ENCODE results near the gene TTI1. TPM values are rescaled to one million over a fixed set of nuclear protein-coding genes. Genes with fewer than 3 reads are reported as not detected.

The TTI1 gene
- total RNA-seq, 1 experiment from 2014 or later: 37.4 TPM

DNA sequence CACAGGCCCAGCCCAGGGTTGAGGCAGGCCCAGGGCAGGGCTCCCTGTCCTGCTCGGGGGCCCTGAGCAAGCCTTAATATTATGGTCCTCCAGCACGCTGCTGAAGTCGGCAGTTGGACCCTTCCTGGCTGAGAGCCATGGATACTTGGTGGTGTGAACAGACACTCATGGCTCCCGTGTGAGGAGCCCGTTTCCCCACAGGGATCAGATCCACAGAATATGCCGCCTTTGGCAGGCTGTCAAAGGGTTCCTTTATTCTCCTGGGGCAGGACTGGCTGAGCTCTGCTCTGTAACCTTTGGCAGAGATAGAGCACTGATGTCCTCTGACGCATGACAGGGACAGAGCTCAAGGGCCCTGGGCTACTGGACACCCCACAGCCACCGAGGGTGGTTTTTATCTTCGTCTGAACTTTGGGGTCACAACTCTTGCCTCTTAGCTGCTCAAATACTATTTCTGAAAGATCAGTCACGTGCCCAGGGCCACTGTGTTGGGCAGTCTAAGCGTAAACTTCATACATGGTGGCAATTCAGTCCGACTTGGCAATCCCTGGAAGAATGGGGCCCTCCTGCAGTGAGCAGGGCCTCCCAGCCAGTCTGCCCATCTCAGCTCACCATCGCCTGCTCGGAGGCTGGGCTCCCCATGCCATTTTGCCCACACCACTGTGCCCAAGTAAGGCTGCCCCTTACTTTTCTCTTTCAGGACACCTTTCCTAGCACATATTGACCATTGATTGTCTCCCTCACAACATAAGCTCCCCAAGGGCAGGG lies 49.1 kb downstream of the TTI1 start:
- Histone ChIP-seq H2AK5ac (ENCODE audit: insufficient read length, low read length) (no peak overlapping the region), H3T11ph (ENCODE audit: low read length) (no peak overlapping the region), H3K9ac (ENCODE audit: extremely low read depth, insufficient read length, low read length) (no peak overlapping the region), H2BK15ac (ENCODE audit: low read depth, low read length) (no peak overlapping the region), H2BK20ac (ENCODE audit: low read depth, low read length, poor library complexity, severe bottlenecking) (no peak overlapping the region), H3K4me2 (ENCODE audit: insufficient read depth, insufficient read length, low read length) (no peak overlapping the region), H3K18ac (ENCODE audit: insufficient read length, low read depth, low read length) (no peak overlapping the region), H3K79me2 (ENCODE audit: insufficient read depth, low read length) (no peaks in the 10 kb centered on the region), H2BK120ac (ENCODE audit: low read depth, low read length, poor library complexity, severe bottlenecking) (no peak overlapping the region), H4K20me1 (ENCODE audit: control insufficient read depth, insufficient read depth, insufficient read length) (no peaks in the 10 kb centered on the region), H3K14ac (ENCODE audit: insufficient read depth, low read length) (no peak overlapping the region), H3K27ac (ENCODE audit: insufficient read length, low read depth, low read length) (no peak overlapping the region), H3K4me1 (ENCODE audit: insufficient read depth, low read length) (no peaks in the 10 kb centered on the region), H3K23me2 (ENCODE audit: insufficient read length, low read depth, low read length, poor library complexity, severe bottlenecking) (no peaks in the 10 kb centered on the region), H4K91ac (ENCODE audit: insufficient read length, low read depth, low read length) (no peak overlapping the region), H3K9me3 (ENCODE audit: control insufficient read depth, low read depth, low read length) (no peaks in the 10 kb centered on the region), H3K56ac (ENCODE audit: insufficient read length, low read depth, low read length) (no peak overlapping the region), H2AFZ (ENCODE audit: low read length) (no peak overlapping the region), H3K4ac (ENCODE audit: low read depth, low read length) (no peak overlapping the region), H3K79me1 (ENCODE audit: insufficient read depth, low read depth, low read length, poor library complexity, severe bottlenecking) (no peaks in the 10 kb centered on the region), H3K27me3 (ENCODE audit: insufficient read depth, low read length) (no peaks in the 10 kb centered on the region), H4K5ac (ENCODE audit: insufficient read length, low read depth, low read length) (no peak overlapping the region), H4K8ac (replicated peaks; ENCODE audit: insufficient read length, low read depth, low read length) (no peak overlapping the region), H3K23ac (ENCODE audit: insufficient read length, low read depth, low read length) (no peak overlapping the region), H2BK5ac (ENCODE audit: insufficient read length, low read length) (no peak overlapping the region), H2BK12ac (ENCODE audit: insufficient read length, low read depth, low read length) (no peak overlapping the region)
- H3K4me1 Mint-ChIP-seq: peaks cover 0 to 15% of the 10 kb centered on the region in 2 experiments; a peak in 2 of 4 replicates
- no peaks in the 10 kb centered on the region for H3K27me3 Mint-ChIP-seq (ENCODE audit: low read depth)
- H3K4me3 Mint-ChIP-seq: no peak overlapping the region
- H3K27ac Mint-ChIP-seq: peak overlapping the region in 1 of 3 experiments; percentile 11; a peak in 1 of 7 replicates
- DNase-seq: no peak
- no peaks in the 10 kb centered on the region for H3K9me3 Mint-ChIP-seq
- TF ChIP-seq CTCF (conservative IDR thresholded peaks at IDR 0.05): no peak
- peaks cover 16 to 38% (median 30%) of the 10 kb centered on the region in 3 experiments; a peak in 6 of 7 replicates for H3K36me3 Mint-ChIP-seq (ENCODE audit: insufficient read depth in 1 of 3, low read depth in 3 of 3)
- WGBS (ENCODE audit: extremely low coverage, insufficient read length, low lambda C conversion rate): no CpG with 5 or more reads among the region's 14 CpGs

All from H9 (cell line).